ENCODE results near the gene ABRACL.

GRCh38 chr6:139028658-139029469 lies at the start of gene ABRACL:
- TF ChIP-seq CTCF (IDR thresholded peaks at IDR 0.05 in 4 of 5, conservative IDR thresholded peaks at IDR 0.05 in 1 of 5): no peak
- TF ChIP-seq POLR2A (IDR thresholded peaks at IDR 0.05): peak in 1 of 2 donors; percentile 17
